ENCODE measurements around the gene KRT7. TPM values are rescaled to one million over a fixed set of nuclear protein-coding genes. Genes with fewer than 3 reads are reported as not detected.

Gene KRT7
- total and polyA plus RNA-seq, 2 donors (not counting 1 experiment from before 2014, with no cell fraction given) = not detected

DNA sequence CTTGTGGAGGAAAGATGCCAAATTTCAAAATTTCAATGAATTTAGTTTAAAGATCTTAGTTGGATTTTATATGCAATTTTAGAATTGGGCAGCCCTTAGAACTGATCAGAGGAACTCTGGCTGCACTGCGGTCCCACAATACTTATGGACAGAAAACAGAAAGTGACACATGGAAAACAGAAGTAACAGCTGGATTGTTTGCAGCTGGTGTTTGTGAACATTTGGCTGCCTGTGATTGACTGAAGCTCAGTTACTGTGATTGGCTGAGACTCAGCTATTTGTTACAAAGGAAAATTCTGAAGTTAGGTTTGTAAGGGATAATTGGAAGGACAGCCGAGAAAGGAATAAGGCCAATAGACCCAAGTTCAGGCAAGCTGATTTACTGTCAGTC is 31.4 kb downstream of the KRT7 start:
- Histone ChIP-seq H3K27ac (ENCODE audit: low read length in 2 of 2) (no peak overlapping the region), H3K27me3 (replicated peaks in 1 of 4; ENCODE audit: control extremely low read depth in 1 of 4, control insufficient read depth in 3 of 4, insufficient read depth in 4 of 4, low read length in 3 of 4) (peaks cover 0 to 25% (median 3%) of the 10 kb centered on the region in 4 experiments), H3K36me3 (replicated peaks in 1 of 2; ENCODE audit: control extremely low read depth in 1 of 2, control insufficient read depth in 1 of 2, extremely low read depth in 1 of 2, insufficient read depth in 2 of 2, low read length in 1 of 2) (no peaks in the 10 kb centered on the region), H3K4me1 (ENCODE audit: control insufficient read depth in 2 of 2, insufficient read depth in 2 of 2, low read length in 2 of 2) (no peaks in the 10 kb centered on the region), H3K9me3 (ENCODE audit: control extremely low read depth in 1 of 3, control insufficient read depth in 2 of 3, insufficient read depth in 1 of 3, low read length in 2 of 3) (peaks cover 0 to 15% (median 0%) of the 10 kb centered on the region in 3 donors), H2AFZ (ENCODE audit: insufficient read depth, low read depth, low read length, poor library complexity, severe bottlenecking) (no peak overlapping the region), H3K79me2 (ENCODE audit: control insufficient read depth, insufficient read depth, low read length) (no peaks in the 10 kb centered on the region), H3K9ac (ENCODE audit: low read length) (no peak overlapping the region), H4K20me1 (ENCODE audit: control insufficient read depth, insufficient read depth, low read length, poor library complexity, severe bottlenecking) (no peaks in the 10 kb centered on the region), H3K4me2 (replicated peaks; ENCODE audit: low read depth, low read length, poor library complexity, severe bottlenecking) (no peak overlapping the region), H3K4me3 (ENCODE audit: control extremely low read depth in 1 of 5, extremely low read depth in 1 of 5, insufficient read depth in 1 of 5, low read depth in 2 of 5, low read length in 4 of 5) (no peak overlapping the region)
- no peak overlapping the region for H3K27ac Mint-ChIP-seq
- no peaks in the 10 kb centered on the region for H3K4me1 Mint-ChIP-seq
- CTCF ChIA-PET = no interaction called here
- intact Hi-C loops (cut with micrococcal nuclease) = no loop called here
- no peak for DNase-seq
- WGBS (ENCODE audit: insufficient coverage) = 84% methylated on average over 2 of the region's 2 CpGs
- ATAC-seq (ENCODE audit: low read depth) = no peak
- no peak overlapping the region for H3K4me3 Mint-ChIP-seq
- TF ChIP-seq CTCF (IDR thresholded peaks at IDR 0.05) (no peak), EZH2 (IDR thresholded peaks at IDR 0.05; ENCODE audit: borderline replicate concordance, insufficient read depth, low read depth, low read length, poor library complexity, severe bottlenecking) (no peak)
- POLR2A ChIA-PET = no interaction called here
- H3K27me3 Mint-ChIP-seq = peaks cover 32% of the 10 kb centered on the region
- H3K9me3 Mint-ChIP-seq (ENCODE audit: insufficient read depth) = no peaks in the 10 kb centered on the region

GRCh38 chr12:52266514-52266913 is 33.5 kb downstream of the KRT7 start:
- ATAC-seq (ENCODE audit: low read depth) (no peak), DNase-seq (no peak)
- Histone ChIP-seq H3K79me2 (ENCODE audit: control insufficient read depth, insufficient read depth, low read length) (no peaks in the 10 kb centered on the region), H3K4me2 (replicated peaks; ENCODE audit: low read depth, low read length, poor library complexity, severe bottlenecking) (no peak overlapping the region), H3K9ac (ENCODE audit: low read length) (no peak overlapping the region), H4K20me1 (ENCODE audit: control insufficient read depth, insufficient read depth, low read length, poor library complexity, severe bottlenecking) (no peaks in the 10 kb centered on the region), H3K4me3 (ENCODE audit: control extremely low read depth in 1 of 5, extremely low read depth in 1 of 5, insufficient read depth in 1 of 5, low read depth in 2 of 5, low read length in 4 of 5) (no peak overlapping the region), H2AFZ (ENCODE audit: insufficient read depth, low read depth, low read length, poor library complexity, severe bottlenecking) (no peak overlapping the region), H3K4me1 (ENCODE audit: control insufficient read depth in 2 of 2, insufficient read depth in 2 of 2, low read length in 2 of 2) (no peaks in the 10 kb centered on the region), H3K27me3 (replicated peaks in 1 of 4; ENCODE audit: control extremely low read depth in 1 of 4, control insufficient read depth in 3 of 4, insufficient read depth in 4 of 4, low read length in 3 of 4) (peaks cover 0 to 15% (median 3%) of the 10 kb centered on the region in 4 experiments), H3K27ac (ENCODE audit: low read length in 2 of 2) (no peak overlapping the region), H3K9me3 (ENCODE audit: control extremely low read depth in 1 of 3, control insufficient read depth in 2 of 3, insufficient read depth in 1 of 3, low read length in 2 of 3) (peaks cover 0 to 15% (median 0%) of the 10 kb centered on the region in 3 donors), H3K36me3 (replicated peaks in 1 of 2; ENCODE audit: control extremely low read depth in 1 of 2, control insufficient read depth in 1 of 2, extremely low read depth in 1 of 2, insufficient read depth in 2 of 2, low read length in 1 of 2) (no peaks in the 10 kb centered on the region)
- peaks cover 22% of the 10 kb centered on the region for H3K27me3 Mint-ChIP-seq
- no peak overlapping the region for H3K27ac Mint-ChIP-seq
- WGBS (ENCODE audit: insufficient coverage) = 87% methylated on average over 2 of the region's 2 CpGs
- H3K4me1 Mint-ChIP-seq = no peaks in the 10 kb centered on the region
- CTCF ChIA-PET = interaction anchor here (0.7 kb wide), 1 partner anchor 12 kb away, joined by 3 read pairs; no protein-coding TSS in a partner anchor
- TF ChIP-seq EZH2 (IDR thresholded peaks at IDR 0.05; ENCODE audit: borderline replicate concordance, insufficient read depth, low read depth, low read length, poor library complexity, severe bottlenecking) = no peak
- TF ChIP-seq CTCF (IDR thresholded peaks at IDR 0.05) = no peak
- H3K9me3 Mint-ChIP-seq (ENCODE audit: insufficient read depth) = no peaks in the 10 kb centered on the region
- intact Hi-C loops (cut with micrococcal nuclease) = no loop called here
- H3K4me3 Mint-ChIP-seq = no peak overlapping the region
- POLR2A ChIA-PET = no interaction called here
